ENCODE data around the gene PIK3R6.
"Not testable (repeated sequence)": the region's sequence is repeated elsewhere in the genome, so short reads cannot be mapped to it uniquely, and the experiment has no call there.

Gene PIK3R6

GRCh38 chr17:8894673-8895578 is 27.5 kb upstream of the PIK3R6 start:
- in situ Hi-C loops (cut with MboI; ENCODE audit: low sequenced_read_pairs): no loop called here

DNA sequence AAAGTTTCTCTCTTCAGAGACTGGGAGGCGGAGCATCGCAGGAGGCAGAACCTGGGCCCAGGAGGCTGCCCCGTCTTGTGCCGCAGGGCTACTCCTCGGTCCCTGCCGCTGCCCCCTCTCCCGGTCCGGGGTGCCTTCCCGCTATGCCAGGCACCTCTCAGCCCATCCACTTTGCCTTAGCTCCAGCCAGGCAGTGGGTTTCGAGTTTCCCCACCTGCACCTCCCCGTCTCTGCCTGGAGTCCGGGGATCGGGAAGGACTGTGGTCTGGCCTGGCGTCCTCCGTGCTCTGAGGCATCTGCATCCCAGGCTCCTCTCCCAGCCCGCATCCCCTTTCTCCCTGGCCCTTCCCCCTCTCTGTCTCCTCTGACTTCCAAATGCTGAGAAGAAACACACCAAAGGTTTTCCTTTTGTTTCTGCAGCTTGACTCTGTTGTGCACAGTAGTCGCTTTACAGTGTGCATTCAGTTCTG is 26.8 kb upstream of the PIK3R6 start:
- in situ Hi-C loops (cut with MboI; ENCODE audit: low sequenced_read_pairs): no loop called here

- in situ Hi-C loops (cut with MboI; ENCODE audit: low sequenced_read_pairs): no loop called here
Measured at GRCh38 chr17:8893621-8894201, 26.2 kb upstream of the PIK3R6 start.

DNA sequence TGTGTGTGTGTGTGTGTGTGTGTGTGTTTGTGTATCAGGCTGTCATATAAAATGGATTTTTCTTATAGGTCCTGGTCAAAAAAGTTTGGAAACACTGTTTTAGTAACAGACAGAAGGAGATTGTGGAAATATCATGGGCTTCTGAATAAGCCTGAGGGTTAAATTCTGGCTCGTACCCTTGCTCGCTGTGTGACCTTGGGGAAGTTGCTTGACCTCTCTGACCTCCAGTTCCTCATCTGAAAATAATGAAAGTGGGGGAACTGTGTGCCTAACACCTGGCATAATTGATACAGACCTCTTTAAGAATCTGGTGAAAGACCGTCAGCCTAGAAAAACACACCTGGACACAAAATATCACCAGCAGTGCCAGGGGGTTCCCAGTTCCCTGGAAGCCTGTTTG is 25.6 kb upstream of the PIK3R6 start:
- in situ Hi-C loops (cut with MboI; ENCODE audit: low sequenced_read_pairs): no loop called here

GRCh38 chr17:8892338-8892690 is 24.8 kb upstream of the PIK3R6 start:
- in situ Hi-C loops (cut with MboI; ENCODE audit: low sequenced_read_pairs): no loop called here

DNA sequence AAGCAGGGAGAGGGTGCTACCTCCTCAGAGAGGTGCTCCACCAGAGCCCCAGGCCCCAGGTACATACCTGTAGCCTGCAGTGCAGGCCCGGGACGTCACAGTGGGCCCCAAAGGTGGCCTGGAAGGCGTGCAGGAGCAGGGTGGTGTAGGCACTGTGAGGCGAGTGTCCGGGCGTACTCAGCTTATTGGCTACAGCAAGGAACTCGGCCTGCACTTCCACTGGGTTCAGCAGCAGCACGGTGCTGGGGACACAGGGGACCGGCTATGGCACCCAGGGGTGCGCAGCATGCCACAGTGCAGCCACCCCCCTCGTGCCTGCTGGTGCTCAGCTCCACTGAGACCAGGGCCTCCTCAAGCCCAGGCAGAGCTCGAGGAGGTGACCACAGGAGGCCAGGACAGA is 23.2 kb upstream of the PIK3R6 start:
- in situ Hi-C loops (cut with MboI; ENCODE audit: low sequenced_read_pairs): no loop called here

DNA sequence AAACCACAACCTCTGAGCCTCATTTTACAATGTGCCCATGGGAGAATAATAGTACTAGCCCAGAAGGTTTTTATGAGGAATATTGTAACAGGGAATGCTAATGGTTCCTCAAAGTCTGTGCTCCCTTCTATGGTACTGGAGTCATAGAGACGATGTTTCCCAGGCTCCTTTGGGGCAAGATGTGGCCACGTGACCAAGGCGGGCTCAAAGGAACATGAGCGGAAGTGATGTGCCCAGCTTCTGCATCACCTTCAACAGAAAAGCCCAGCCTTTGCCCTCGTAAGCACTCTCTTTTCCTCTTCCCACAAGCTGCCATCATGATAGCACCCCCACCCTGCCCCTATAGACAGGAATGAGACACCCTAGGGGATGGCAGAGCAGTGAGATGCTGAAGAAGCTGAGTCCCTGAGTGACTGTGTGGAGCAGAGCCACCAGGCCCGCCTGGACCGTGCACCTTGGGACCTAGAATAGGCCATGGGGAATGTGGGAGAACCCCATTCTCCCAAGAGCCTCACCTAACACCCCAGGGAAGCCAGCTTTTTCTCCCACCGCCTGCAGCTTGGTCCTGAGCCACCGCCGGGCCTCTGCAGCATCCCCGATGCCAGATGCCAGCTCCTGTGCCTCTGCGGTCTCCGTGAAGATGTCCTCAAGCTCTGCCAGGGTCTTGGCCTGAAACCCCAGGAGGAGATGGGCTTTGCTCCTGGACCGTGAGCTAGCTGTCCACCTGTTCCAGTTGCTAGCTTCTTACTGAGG is 22.2 kb upstream of the PIK3R6 start:
- in situ Hi-C loops (cut with MboI; ENCODE audit: low sequenced_read_pairs): no loop called here

GRCh38 chr17:8888704-8889302 is 21.3 kb upstream of the PIK3R6 start:
- in situ Hi-C loops (cut with MboI; ENCODE audit: low sequenced_read_pairs): no loop called here

- in situ Hi-C loops (cut with MboI; ENCODE audit: low sequenced_read_pairs): no loop called here
Measured at GRCh38 chr17:8887834-8888703, 20.6 kb upstream of the PIK3R6 start.

DNA sequence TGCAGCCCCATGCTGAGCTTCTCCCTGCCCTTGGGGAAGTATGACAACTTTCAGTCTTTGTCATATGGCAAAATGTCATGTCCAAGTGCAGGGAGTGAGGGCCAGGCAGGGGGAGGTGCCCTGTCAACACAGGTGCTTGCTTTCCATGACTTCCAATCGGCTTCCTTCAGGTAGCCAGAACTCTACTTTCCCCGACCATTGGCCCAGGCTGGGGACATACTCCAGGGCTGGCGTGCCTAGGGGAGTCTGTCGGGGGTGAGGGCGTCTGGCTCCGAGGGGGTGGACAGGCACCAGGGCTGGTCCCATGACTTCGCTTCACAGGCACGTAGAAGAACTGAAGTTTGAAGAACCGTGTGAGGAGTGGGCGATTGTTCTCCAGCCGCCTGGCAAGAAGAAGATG is 19.8 kb upstream of the PIK3R6 start:
- in situ Hi-C loops (cut with MboI; ENCODE audit: low sequenced_read_pairs): no loop called here

DNA sequence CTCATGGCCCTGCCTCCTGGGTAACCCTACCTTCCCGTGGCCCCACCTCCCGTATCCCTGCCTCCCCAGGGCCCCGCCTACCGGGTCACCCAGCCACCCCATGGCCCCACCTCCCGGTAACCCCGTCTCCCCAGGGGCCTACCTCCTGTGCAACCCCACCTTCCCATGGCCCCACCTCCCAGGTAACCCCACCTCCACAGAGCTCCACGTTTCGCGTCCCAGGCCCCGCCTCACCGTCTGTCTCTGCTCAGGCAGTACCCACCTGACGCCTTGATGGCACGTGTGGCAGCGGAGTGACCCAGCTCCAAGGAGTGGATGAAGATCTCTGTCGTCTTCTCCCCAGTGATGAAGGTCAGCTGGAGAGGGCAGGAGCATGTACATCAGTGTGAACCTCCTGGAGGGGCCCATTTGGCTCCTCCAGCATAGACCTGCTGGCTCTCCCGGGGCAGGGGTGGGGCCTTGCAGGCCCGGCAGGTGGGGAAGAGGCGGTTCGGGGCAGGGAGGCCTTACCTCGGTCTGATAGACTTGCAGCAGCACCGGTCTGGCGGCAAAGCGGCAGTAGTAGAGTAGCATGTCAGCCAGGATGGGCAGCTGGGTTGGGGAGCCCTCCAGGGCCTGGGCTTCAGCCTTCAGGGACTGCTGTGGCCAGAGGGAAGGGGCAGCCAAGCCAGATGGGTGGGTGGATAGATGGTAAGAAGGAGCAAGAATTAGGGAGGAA is 18.7 kb upstream of the PIK3R6 start:
- in situ Hi-C loops (cut with MboI; ENCODE audit: low sequenced_read_pairs): no loop called here

DNA sequence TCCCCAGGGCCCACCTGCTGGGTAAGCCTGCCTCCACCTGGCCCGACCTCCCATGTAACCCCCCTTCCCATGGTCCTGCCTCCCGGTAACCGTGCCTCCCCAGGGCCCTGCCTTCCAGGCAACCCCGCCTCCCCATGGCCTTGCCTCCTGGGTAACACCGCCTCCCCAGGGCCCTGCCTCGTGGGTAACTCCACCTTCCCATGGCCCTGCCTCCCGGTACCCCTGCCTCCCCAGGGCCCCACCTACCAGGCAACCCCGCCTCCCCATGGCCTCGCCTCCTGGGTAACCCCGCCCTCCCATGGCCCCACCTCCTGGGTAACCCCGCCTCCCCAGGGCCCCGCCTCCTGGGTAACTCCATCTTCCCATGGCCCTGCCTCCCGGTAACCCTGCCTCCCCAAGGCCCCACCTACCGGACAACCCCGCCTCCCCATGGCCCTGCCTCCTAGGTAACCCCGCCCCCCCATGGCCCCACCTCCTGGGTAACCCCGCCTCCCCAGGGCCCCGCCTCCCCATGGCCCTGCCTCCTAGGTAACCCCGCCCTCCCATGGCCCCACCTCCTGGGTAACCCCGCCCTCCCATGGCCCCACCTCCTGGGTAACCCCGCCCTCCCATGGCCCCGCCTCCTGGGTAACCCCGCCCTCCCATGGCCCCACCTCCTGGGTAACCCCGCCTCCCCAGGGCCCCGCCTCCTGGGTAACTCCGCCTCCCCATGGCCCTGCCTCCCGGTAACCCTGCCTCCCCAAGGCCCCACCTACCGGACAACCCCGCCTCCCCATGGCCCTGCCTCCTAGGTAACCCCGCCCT is 17.9 kb upstream of the PIK3R6 start:
- in situ Hi-C loops (cut with MboI; ENCODE audit: low sequenced_read_pairs): not testable (repeated sequence)

GRCh38 chr17:8884336-8884990 is 17.0 kb upstream of the PIK3R6 start:
- in situ Hi-C loops (cut with MboI; ENCODE audit: low sequenced_read_pairs): no loop called here

DNA sequence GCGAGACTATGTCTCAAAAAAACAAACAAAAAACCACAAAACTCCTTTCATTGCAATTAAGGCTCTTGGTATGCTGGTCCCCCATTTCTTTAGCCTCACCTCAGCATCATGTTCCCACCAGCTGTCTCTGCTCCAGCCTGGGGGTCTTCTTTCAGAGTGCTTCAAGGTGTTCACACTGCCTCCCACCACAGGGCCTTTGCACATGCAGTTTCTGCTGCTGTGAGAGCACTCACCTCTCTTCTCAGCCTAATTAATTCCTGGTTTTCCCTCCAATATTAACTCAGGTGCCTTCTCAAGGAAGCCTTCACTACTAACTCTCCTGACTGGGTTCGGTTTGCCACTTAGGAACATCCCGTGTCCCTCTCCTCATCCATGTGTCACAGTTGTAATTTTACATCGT is 15.9 kb upstream of the PIK3R6 start:
- in situ Hi-C loops (cut with MboI; ENCODE audit: low sequenced_read_pairs): no loop called here

GRCh38 chr17:8881606-8882005 is 14.1 kb upstream of the PIK3R6 start:
- in situ Hi-C loops (cut with MboI; ENCODE audit: low sequenced_read_pairs): no loop called here

GRCh38 chr17:8880466-8880865 is 13.0 kb upstream of the PIK3R6 start:
- in situ Hi-C loops (cut with MboI; ENCODE audit: low sequenced_read_pairs): no loop called here

- in situ Hi-C loops (cut with MboI; ENCODE audit: low sequenced_read_pairs): no loop called here
Measured at GRCh38 chr17:8879410-8879809, 11.9 kb upstream of the PIK3R6 start.

DNA sequence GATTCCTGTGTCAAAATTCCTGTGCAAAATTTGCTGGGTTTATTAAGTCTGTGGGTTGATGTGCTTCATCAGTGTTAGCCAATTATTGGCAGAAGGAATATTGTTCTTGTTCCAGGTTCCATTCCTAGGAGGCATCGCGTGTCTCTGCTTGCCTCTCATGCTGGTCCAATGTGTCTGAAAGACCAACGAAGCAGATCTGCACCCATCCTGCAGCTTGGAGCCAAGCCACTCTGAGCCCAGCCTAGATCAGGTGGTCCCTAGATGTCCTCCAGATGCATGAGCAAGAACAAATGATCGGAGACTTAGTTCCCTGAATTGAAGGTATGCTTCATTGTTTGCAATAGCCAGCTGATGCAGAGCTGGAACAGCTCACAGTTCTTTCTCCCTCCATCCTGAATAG is 10.5 kb upstream of the PIK3R6 start:
- in situ Hi-C loops (cut with MboI; ENCODE audit: low sequenced_read_pairs): no loop called here

Measured in HL-60/S4 treated with retinoic acid at 250 ng/mL for 4 days and 3 days (cell line).